Right renal cortex interstitium (tissue), 3 donors: Measurements from ENCODE around the gene B3GALT4. TPM values are rescaled to one million over a fixed set of nuclear protein-coding genes. Genes with fewer than 3 reads are reported as not detected.
"Not testable (repeated sequence)": the region's sequence is repeated elsewhere in the genome, so short reads cannot be mapped to it uniquely, and the experiment has no call there.

Experiments used
- DNase-seq, 3 donors: peaks; one replicate each; pipeline ENCODE4 v3.0.0-alpha.2; 2013; ENCODE audit warnings: low read depth in 3 of 3, low spot score in 2 of 3
- polyA plus RNA-seq, 3 donors: library from polyadenylated mRNA; unstranded; fragments of 120-200 nt; gene quantifications; one replicate each; pipeline ENCODE4 v1.2.1, GENCODE V29; 2013; ENCODE audit not compliant: insufficient read length in 3 of 3

Gene B3GALT4
- polyA plus RNA-seq, 3 donors, result 3.4 to 4.1 (median 4.0) TPM

- peak; percentile 98 to 100 (median 99) for DNase-seq
Measured at GRCh38 chr6:33271468-33272274, 5.3 kb upstream of the B3GALT4 start, which contains the start of the genes RPS18 and VPS52. Gene RPS18, plus strand, starts transcription at chr6:33272075. Its CDS starts 45 bp downstream, at chr6:33272120. Gene VPS52, minus strand, starts transcription at chr6:33271876. Its CDS starts 201 bp downstream, at chr6:33271675.

GRCh38 chr6:33272275-33273128 lies 4.4 kb upstream of the B3GALT4 start:
- DNase-seq, result no peak

GRCh38 chr6:33273129-33273923 lies 3.6 kb upstream of the B3GALT4 start:
- DNase-seq, result no peak

GRCh38 chr6:33273924-33274902 lies 2.7 kb upstream of the B3GALT4 start:
- DNase-seq, result no peak

- DNase-seq, result not testable (repeated sequence)
Measured at GRCh38 chr6:33275795-33276580, 935 bp upstream of the B3GALT4 start.

GRCh38 chr6:33276581-33276863 lies 401 bp upstream of the B3GALT4 start:
- no peak for DNase-seq

- DNase-seq, result no peak
Measured at GRCh38 chr6:33277663-33278391, 904 bp downstream of the B3GALT4 start.

- DNase-seq, result no peak
Measured at GRCh38 chr6:33278392-33278741, 1.4 kb downstream of the B3GALT4 start.

GRCh38 chr6:33278810-33279209 lies 1.9 kb downstream of the B3GALT4 start:
- no peak for DNase-seq

GRCh38 chr6:33279257-33279695 lies 2.4 kb downstream of the B3GALT4 start:
- no peak for DNase-seq

GRCh38 chr6:33279971-33280511 lies 3.1 kb downstream of the B3GALT4 start:
- no peak for DNase-seq

- no peak for DNase-seq
Measured at GRCh38 chr6:33280539-33280938, 3.6 kb downstream of the B3GALT4 start.

GRCh38 chr6:33285214-33285613 lies 8.3 kb downstream of the B3GALT4 start:
- not testable (repeated sequence) for DNase-seq

- no peak for DNase-seq
Measured at GRCh38 chr6:33286946-33287914, 10.3 kb downstream of the B3GALT4 start.

- no peak for DNase-seq
Measured at GRCh38 chr6:33288141-33288920, 11.4 kb downstream of the B3GALT4 start.
